DND-41 (cell line): ENCODE results near the gene TAS2R31.

Source experiments
- EZH2 ChIP-seq: IDR thresholded peaks from 3 replicates; pipeline ENCODE4 v1.6.1; 2012; ENCODE audit warnings: borderline replicate concordance, low read depth, mild to moderate bottlenecking, moderate library complexity, low read length, inconsistent platforms; ENCODE audit not compliant: severe bottlenecking
- TF ChIP-seq, protein P1 (sequence below): IDR thresholded peaks from 2 replicates; pipeline ENCODE4 v1.5.1; 2012; ENCODE audit warnings: borderline replicate concordance, low read length, moderate library complexity, mild to moderate bottlenecking; ENCODE audit not compliant: poor library complexity, severe bottlenecking; ENCODE audit errors: extremely low read depth

DNA sequence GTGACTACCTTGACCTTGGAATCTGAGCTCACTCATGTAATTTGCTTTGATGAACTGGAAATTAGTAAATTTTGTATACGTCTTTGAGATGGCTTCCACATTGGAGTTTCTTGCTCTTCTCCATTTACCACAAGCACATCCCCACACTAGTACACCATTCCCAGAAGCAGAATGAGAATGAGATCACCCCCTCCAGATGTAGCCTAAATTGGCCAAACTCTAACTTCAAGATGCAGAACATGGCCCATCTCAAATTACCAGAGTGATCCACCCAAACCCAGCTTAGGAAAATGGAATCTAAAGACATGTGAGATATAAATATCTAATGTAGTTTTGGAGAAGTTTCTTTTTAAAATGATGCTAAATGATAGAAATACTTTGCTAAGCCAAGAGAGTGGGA lies 23.6 kb downstream of the TAS2R31 start:
- TF ChIP-seq, protein P1, sequence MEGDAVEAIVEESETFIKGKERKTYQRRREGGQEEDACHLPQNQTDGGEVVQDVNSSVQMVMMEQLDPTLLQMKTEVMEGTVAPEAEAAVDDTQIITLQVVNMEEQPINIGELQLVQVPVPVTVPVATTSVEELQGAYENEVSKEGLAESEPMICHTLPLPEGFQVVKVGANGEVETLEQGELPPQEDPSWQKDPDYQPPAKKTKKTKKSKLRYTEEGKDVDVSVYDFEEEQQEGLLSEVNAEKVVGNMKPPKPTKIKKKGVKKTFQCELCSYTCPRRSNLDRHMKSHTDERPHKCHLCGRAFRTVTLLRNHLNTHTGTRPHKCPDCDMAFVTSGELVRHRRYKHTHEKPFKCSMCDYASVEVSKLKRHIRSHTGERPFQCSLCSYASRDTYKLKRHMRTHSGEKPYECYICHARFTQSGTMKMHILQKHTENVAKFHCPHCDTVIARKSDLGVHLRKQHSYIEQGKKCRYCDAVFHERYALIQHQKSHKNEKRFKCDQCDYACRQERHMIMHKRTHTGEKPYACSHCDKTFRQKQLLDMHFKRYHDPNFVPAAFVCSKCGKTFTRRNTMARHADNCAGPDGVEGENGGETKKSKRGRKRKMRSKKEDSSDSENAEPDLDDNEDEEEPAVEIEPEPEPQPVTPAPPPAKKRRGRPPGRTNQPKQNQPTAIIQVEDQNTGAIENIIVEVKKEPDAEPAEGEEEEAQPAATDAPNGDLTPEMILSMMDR = no peak
- TF ChIP-seq EZH2 = no peak
